ENCODE measurements around the gene ATP6V1G3.
"Not testable (repeated sequence)": the region's sequence is repeated elsewhere in the genome, so short reads cannot be mapped to it uniquely, and the experiment has no call there.

The ATP6V1G3 gene

DNA sequence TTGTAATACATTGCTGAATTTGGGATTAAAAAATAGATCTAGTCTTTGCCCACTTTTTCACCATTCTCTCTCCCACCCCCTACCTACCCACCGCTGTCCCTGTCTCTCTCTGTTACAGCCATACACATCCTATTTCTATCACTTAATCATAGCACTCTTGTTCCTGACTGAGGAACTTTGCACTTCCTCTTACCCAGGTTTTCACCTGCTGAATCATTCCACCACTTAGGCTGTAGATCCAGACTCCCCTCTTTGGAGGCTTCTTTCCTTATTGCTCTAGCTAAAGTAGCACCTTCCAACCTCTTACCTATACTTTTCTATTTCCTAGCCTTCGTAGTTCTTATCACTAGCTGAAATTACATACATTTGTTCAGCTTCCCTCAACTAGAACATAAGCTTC is 59.6 kb downstream of the ATP6V1G3 start:
- in situ Hi-C loops (cut with HindIII; ENCODE audit: low pct_ligation_motif_present, low pct_unique_long_range_greater_than_20kb, low sequenced_read_pairs): no loop called here
- no peak for DNase-seq

DNA sequence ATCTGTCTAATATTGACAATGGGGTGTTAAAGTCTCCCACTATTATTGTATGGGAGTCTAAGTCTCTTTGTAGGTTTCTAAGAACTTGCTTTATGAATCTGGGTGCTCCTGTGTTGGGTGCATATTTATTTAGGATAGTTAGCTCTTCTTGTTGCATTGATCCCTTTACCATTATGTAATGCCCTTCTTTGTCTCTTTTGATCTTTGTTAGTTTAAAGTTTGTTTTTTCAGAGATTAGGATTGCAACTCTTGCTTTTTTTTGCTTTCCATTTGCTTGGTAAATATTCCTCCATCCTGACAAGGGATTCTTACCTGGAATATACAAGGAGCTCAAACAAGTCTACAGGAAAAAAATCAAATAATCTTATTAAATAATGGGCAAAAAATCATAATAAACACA is 63.1 kb downstream of the ATP6V1G3 start:
- DNase-seq; in situ Hi-C loops (cut with HindIII; ENCODE audit: low pct_ligation_motif_present, low pct_unique_long_range_greater_than_20kb, low sequenced_read_pairs): not testable (repeated sequence)
